Measurements from ENCODE around the gene PHTF2.

DNA sequence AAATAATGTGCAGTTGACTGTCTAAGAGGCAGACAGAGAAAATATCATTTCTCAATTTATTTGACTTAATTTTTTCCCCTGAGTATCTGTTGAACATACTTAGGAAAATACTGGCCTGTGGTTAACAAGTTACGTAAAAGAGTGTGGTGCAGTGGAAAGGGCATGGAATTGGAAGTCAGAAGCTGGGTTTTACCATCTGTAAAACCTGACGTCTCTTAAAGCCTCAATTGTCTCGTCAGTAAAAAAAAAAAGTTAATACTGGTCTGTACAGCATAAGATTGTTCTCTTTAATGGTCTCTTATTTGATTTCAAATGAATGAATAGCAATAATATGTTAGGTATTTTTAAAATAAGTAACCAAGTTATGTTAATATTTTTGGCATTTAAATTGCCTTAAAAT lies 67.8 kb downstream of the PHTF2 start:
- TF ChIP-seq, protein P1, sequence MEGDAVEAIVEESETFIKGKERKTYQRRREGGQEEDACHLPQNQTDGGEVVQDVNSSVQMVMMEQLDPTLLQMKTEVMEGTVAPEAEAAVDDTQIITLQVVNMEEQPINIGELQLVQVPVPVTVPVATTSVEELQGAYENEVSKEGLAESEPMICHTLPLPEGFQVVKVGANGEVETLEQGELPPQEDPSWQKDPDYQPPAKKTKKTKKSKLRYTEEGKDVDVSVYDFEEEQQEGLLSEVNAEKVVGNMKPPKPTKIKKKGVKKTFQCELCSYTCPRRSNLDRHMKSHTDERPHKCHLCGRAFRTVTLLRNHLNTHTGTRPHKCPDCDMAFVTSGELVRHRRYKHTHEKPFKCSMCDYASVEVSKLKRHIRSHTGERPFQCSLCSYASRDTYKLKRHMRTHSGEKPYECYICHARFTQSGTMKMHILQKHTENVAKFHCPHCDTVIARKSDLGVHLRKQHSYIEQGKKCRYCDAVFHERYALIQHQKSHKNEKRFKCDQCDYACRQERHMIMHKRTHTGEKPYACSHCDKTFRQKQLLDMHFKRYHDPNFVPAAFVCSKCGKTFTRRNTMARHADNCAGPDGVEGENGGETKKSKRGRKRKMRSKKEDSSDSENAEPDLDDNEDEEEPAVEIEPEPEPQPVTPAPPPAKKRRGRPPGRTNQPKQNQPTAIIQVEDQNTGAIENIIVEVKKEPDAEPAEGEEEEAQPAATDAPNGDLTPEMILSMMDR (conservative IDR thresholded peaks at IDR 0.05; ENCODE audit: low read length), result no peak
- TF ChIP-seq EZH2phosphoT487 (IDR thresholded peaks at IDR 0.05; ENCODE audit: borderline replicate concordance, low read depth, low read length), result no peak

Data from OCI-LY7 (cell line).